ENCODE results near the gene CSAG3. TPM values are rescaled to one million over a fixed set of nuclear protein-coding genes. Genes with fewer than 3 reads are reported as not detected.

The CSAG3 gene
- total RNA-seq, 1 donor from 2014 or later = not detected

DNA sequence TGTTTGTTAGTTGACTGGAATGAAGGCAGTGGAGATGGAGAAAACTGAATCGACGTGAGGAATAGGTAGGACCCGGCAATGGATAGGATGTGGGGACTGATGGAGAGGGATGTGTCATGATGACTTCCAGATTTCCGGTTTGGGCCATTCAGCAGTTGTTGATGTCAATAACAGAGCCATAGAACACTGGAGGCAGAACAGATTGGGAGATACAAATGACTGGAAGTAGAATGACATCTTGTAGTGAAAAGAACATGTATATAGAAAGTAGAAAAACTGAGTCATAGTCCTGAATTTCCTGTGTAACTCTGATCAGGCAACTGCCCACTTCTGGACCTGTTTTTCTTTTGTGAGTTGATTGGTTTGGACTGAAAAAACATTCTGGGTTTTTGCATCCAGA is 47.0 kb downstream of the CSAG3 start:
- DNase-seq (ENCODE audit: low spot score) (no peak), ATAC-seq (no peak)

Other genes with a start within 250 kb of the CSAG3 start
- gene GABRQ, start 121.3 kb upstream of the CSAG3 start, total RNA-seq = not detected
- gene MAGEA3, start 60.4 kb upstream of the CSAG3 start, total RNA-seq = not detected
- gene CSAG2, start 49.9 kb upstream of the CSAG3 start, total RNA-seq = not detected
- gene MAGEA2B, start 44.6 kb upstream of the CSAG3 start, total RNA-seq = not detected
- gene CSAG1, start 25.5 kb upstream of the CSAG3 start, total RNA-seq = not detected
- gene MAGEA12, start 25.5 kb upstream of the CSAG3 start, total RNA-seq = not detected
- not detected for gene MAGEA2, start 5.4 kb upstream of the CSAG3 start, total RNA-seq
- 0.25 TPM for gene MAGEA6, start 10.5 kb downstream of the CSAG3 start, total RNA-seq
- gene CETN2, start 71.5 kb downstream of the CSAG3 start, total RNA-seq = 12.2 TPM
- 22.0 TPM for gene NSDHL, start 71.8 kb downstream of the CSAG3 start, total RNA-seq
- gene ZNF185, start 138.8 kb downstream of the CSAG3 start, total RNA-seq = 0.96 TPM
- not detected for gene PNMA5, start 234.9 kb downstream of the CSAG3 start, total RNA-seq